Activated CD4-positive, alpha-beta T cell treated with anti-CD3 and anti-CD28 coated beads, Interleukin-10, Interleukin-2, amounts not matched to agents 100 ng/mL and 50 ng/mL, durations not matched to agents 16 hours and 8 hours (primary cell): ENCODE data around the gene ABCE1.

Source experiments
- DNase-seq: peaks from one replicate; pipeline ENCODE4 v3.0.0-alpha.2; 2020

The ABCE1 gene

DNA sequence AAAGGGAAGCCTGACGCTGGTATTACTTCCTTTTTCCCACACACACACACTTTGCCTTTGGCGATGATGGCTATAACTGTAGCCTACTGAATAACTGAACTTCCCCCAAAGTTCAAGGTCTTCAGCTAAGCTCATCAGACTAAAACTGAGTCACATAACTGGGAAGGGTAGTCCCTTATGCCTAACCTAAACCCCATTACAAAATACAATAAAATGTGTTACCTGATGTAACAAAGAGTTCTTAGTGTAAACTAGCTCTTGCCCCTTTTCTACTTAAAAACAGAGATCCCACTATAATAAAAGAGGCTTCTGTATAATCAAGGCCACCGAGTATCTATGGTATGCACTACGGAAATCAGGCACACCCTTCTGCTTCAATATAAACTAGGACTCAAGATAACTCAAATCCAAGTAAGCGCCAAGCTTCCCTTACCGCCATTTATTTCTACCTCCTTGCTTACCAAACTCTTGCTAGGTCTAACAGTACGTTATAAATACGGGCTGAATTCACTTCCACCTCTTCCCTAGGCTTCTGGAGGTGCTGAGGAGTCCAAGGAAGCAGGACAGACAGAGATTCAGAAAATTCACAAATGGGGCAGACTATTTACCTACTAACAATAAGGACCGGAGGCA lies 79.9 kb downstream of the ABCE1 start:
- peak; percentile 31 for DNase-seq

DNA sequence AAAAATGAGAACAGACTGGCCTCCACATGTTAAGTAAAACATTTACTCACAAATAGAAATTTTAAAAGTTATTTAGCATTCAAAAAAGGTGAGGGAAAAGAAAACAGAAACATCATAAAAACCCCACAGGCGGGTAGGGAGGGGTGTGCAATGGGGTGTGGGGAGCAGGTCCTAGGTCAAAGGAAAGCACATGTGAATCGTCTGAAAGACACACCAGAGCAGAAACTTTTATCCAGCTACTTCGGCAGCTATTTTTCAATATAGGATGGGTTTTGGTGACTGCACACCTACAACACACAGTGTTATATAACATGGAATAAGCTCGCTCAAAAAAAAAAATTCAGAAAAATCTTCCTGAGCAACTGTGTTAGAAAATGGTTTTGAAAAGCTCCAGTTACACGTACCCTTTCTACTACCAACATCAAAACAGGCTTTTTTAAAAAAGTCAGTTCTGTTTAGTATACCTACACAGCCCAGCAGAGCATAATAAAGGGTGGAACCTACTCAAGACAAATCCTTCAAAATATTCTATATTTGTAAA lies 80.7 kb downstream of the ABCE1 start:
- peak; percentile 37 for DNase-seq
